IMR-90 (cell line): ENCODE data around the gene SDHC. TPM values are rescaled to one million over a fixed set of nuclear protein-coding genes. Genes with fewer than 3 reads are reported as not detected.

Experiments
- ATAC-seq: fragments of 200-7000 bp; cut with Tn5 transposase; 2 replicates; pipeline ENCODE4 v1.9.1; 2020; ENCODE audit warnings: low read depth, mild to moderate bottlenecking, moderate library complexity
- BruUV-seq: library from RNA; stranded (reverse); fragments of 400-500 nt; replicated peaks from 2 replicates; lab custom pipeline; 2021; lab: Mats Ljungman, UMichigan
- CTCF ChIA-PET: fragments of 300-600 bp; formaldehyde crosslinking; extraction: SDS; loops from one replicate; lab custom pipeline; 2021; ENCODE audit warnings: antibody characterized with exemption; lab: Yijun Ruan, JAX
- POLR2A ChIA-PET: fragments of 300-600 bp; sonication (Branson Sonifier 250); formaldehyde crosslinking; loops from one replicate; lab custom pipeline; 2022; ENCODE audit warnings: antibody characterized with exemption; ENCODE audit not compliant: unreplicated experiment; lab: Charles Lee
- DNase-seq: peaks from one replicate; pipeline ENCODE4 v3.0.0; 2013
- H2AFZ ChIP-seq: replicated peaks from 2 replicates; pipeline ENCODE3; 2013; ENCODE audit warnings: low read length, mild to moderate bottlenecking; ENCODE audit not compliant: poor library complexity
- H2AK5ac ChIP-seq: 2 replicates; pipeline ENCODE4 v1.6.1; 2013; ENCODE audit warnings: low read depth, low read length, inconsistent platforms
- H2AK9ac ChIP-seq: replicated peaks from 2 replicates; pipeline ENCODE3; 2013; ENCODE audit warnings: mild to moderate bottlenecking, low read depth, low read length, moderate library complexity; ENCODE audit not compliant: poor library complexity
- H2BK120ac ChIP-seq: 2 replicates; pipeline ENCODE4 v1.6.1; 2013; ENCODE audit warnings: low read depth, low read length, inconsistent platforms
- H2BK15ac ChIP-seq: 3 replicates; pipeline ENCODE4 v1.6.1; 2013; ENCODE audit warnings: low read depth, low read length, inconsistent platforms
- H2BK20ac ChIP-seq: 2 replicates; pipeline ENCODE4 v1.6.1; 2013; ENCODE audit warnings: low read depth, mild to moderate bottlenecking, inconsistent platforms, low read length, moderate library complexity
- H2BK5ac ChIP-seq: 2 replicates; pipeline ENCODE4 v1.6.1; 2013; ENCODE audit warnings: mild to moderate bottlenecking, low read depth, low read length, inconsistent platforms; ENCODE audit not compliant: poor library complexity, severe bottlenecking
- H3K14ac ChIP-seq: replicated peaks from 2 replicates; pipeline ENCODE4 v1.6.1; 2013; ENCODE audit warnings: low read depth, low read length, inconsistent platforms
- H3K18ac ChIP-seq: 2 replicates; pipeline ENCODE4 v1.6.1; 2013; ENCODE audit warnings: low read depth, low read length, control low read depth
- H3K23ac ChIP-seq: 2 replicates; pipeline ENCODE4 v1.6.1; 2013; ENCODE audit warnings: low read depth, low read length, inconsistent platforms
- H3K27ac ChIP-seq: 2 replicates; pipeline ENCODE4 v1.5.1; 2013; ENCODE audit warnings: mild to moderate bottlenecking, control low read depth, low read length; ENCODE audit not compliant: insufficient read depth
- H3K27me3 ChIP-seq: 2 replicates; pipeline ENCODE4 v1.6.1; 2013; ENCODE audit warnings: low read length; ENCODE audit not compliant: control insufficient read depth, insufficient read depth
- H3K36me3 ChIP-seq: 2 replicates; pipeline ENCODE4 v1.6.1; 2013; ENCODE audit warnings: low read length, mixed read lengths; ENCODE audit not compliant: control insufficient read depth, insufficient read depth
- H3K4ac ChIP-seq: 2 replicates; pipeline ENCODE4 v1.6.1; 2013; ENCODE audit warnings: low read depth, low read length, inconsistent platforms
- H3K4me1 ChIP-seq: 2 replicates; pipeline ENCODE4 v1.6.1; 2013; ENCODE audit warnings: low read length, mixed read lengths; ENCODE audit not compliant: control insufficient read depth, insufficient read depth
- H3K4me2 ChIP-seq: 2 replicates; pipeline ENCODE4 v1.6.1; 2013; ENCODE audit warnings: low read depth, mild to moderate bottlenecking, control low read depth, low read length, moderate library complexity
- H3K4me3 ChIP-seq: 2 replicates; pipeline ENCODE4 v1.5.1; 2013; ENCODE audit warnings: low read depth, mild to moderate bottlenecking, control low read depth, low read length, moderate library complexity; ENCODE audit not compliant: insufficient read depth
- H3K56ac ChIP-seq: 2 replicates; pipeline ENCODE4 v1.6.1; 2013; ENCODE audit warnings: low read length, inconsistent platforms; ENCODE audit not compliant: insufficient read depth; ENCODE audit errors: extremely low read depth
- H3K79me1 ChIP-seq, 2 experiments: 2 replicates each; pipeline ENCODE4 v1.6.1; 2013; ENCODE audit warnings: low read length in 2 of 2, inconsistent platforms in 1 of 2, low read depth in 1 of 2
- H3K9ac ChIP-seq: 2 replicates; pipeline ENCODE4 v1.6.1; 2013; ENCODE audit warnings: low read depth, low read length, control low read depth
- H3K9me1 ChIP-seq: 2 replicates; pipeline ENCODE4 v1.6.1; 2013; ENCODE audit warnings: low read length, inconsistent platforms; ENCODE audit not compliant: insufficient read depth
- H3K9me3 ChIP-seq: 2 replicates; pipeline ENCODE4 v1.6.1; 2013; ENCODE audit warnings: low read length; ENCODE audit not compliant: control insufficient read depth, insufficient read depth
- H4K20me1 ChIP-seq: 2 replicates; pipeline ENCODE4 v1.6.1; 2013; ENCODE audit warnings: low read length, inconsistent platforms; ENCODE audit not compliant: insufficient read depth
- H4K5ac ChIP-seq: 2 replicates; pipeline ENCODE4 v1.6.1; 2013; ENCODE audit warnings: mild to moderate bottlenecking, low read depth, low read length, control low read depth
- H4K8ac ChIP-seq, 2 experiments: 2 replicates each; pipeline ENCODE4 v1.6.1; 2013; ENCODE audit warnings: low read depth in 2 of 2, low read length in 2 of 2, control low read depth in 1 of 2, inconsistent platforms in 1 of 2
- H4K91ac ChIP-seq: 2 replicates; pipeline ENCODE4 v1.6.1; 2013; ENCODE audit warnings: low read depth, low read length, inconsistent platforms; ENCODE audit not compliant: insufficient read depth
- BHLHE40 ChIP-seq: fragments of 150-350 bp; IDR thresholded peaks from 2 replicates; pipeline ENCODE4 v1.6.1; 2016; ENCODE audit warnings: mild to moderate bottlenecking, low read depth, low read length
- CEBPB ChIP-seq: IDR thresholded peaks from 2 replicates; pipeline ENCODE4 v1.6.1; 2012; ENCODE audit warnings: low read depth, low read length, improper control_type of control experiment
- CHD1 ChIP-seq: IDR thresholded peaks from 2 replicates; pipeline ENCODE4 v1.6.1; 2012; ENCODE audit warnings: low read depth, low read length, improper control_type of control experiment
- CTCF ChIP-seq: conservative IDR thresholded peaks from 2 replicates; pipeline ENCODE4 v1.5.1; 2012; ENCODE audit warnings: mild to moderate bottlenecking, low read depth, low read length, improper control_type of control experiment
- ELK1 ChIP-seq: fragments of 150-350 bp; IDR thresholded peaks from 2 replicates; pipeline ENCODE4 v1.6.1; 2016; ENCODE audit warnings: low read depth, mild to moderate bottlenecking, low read length, moderate library complexity, borderline replicate concordance
- FOS ChIP-seq: fragments of 150-350 bp; IDR thresholded peaks from 2 replicates; pipeline ENCODE4 v1.6.1; 2016; ENCODE audit warnings: low read depth, low read length
- MAFK ChIP-seq: IDR thresholded peaks from 2 replicates; pipeline ENCODE4 v1.6.1; 2012; ENCODE audit warnings: low read depth, low read length, improper control_type of control experiment
- MAZ ChIP-seq: IDR thresholded peaks from 2 replicates; pipeline ENCODE4 v1.6.1; 2012; ENCODE audit warnings: low read depth, mild to moderate bottlenecking, low read length, improper control_type of control experiment, moderate library complexity, borderline replicate concordance
- MXI1 ChIP-seq: IDR thresholded peaks from 2 replicates; pipeline ENCODE4 v1.6.1; 2012; ENCODE audit warnings: low read depth, mild to moderate bottlenecking, low read length, moderate library complexity, borderline replicate concordance
- NFE2L2 ChIP-seq: fragments of 150-350 bp; IDR thresholded peaks from 2 replicates; pipeline ENCODE4 v1.6.1; 2016; ENCODE audit warnings: low read depth, mild to moderate bottlenecking, low read length
- POLR2A ChIP-seq: IDR thresholded peaks from 2 replicates; pipeline ENCODE4 v1.6.1; 2012; ENCODE audit warnings: mild to moderate bottlenecking, low read depth, low read length
- RAD21 ChIP-seq: IDR thresholded peaks from 2 replicates; pipeline ENCODE4 v1.6.1; 2012; ENCODE audit warnings: low read length, improper control_type of control experiment
- RCOR1 ChIP-seq: IDR thresholded peaks from 2 replicates; pipeline ENCODE4 v1.6.1; 2012; ENCODE audit warnings: mild to moderate bottlenecking, low read length, improper control_type of control experiment; ENCODE audit not compliant: insufficient replicate concordance
- RFX5 ChIP-seq: IDR thresholded peaks from 2 replicates; pipeline ENCODE4 v1.8.0; 2012; ENCODE audit warnings: low read depth, mild to moderate bottlenecking, low read length, moderate library complexity
- SMC3 ChIP-seq: fragments of 150-350 bp; IDR thresholded peaks from 2 replicates; pipeline ENCODE4 v1.6.1; 2016; ENCODE audit warnings: low read depth, mild to moderate bottlenecking, antibody characterized with exemption, low read length, moderate library complexity
- USF2 ChIP-seq: fragments of 150-350 bp; IDR thresholded peaks from 2 replicates; pipeline ENCODE4 v1.6.1; 2017; ENCODE audit warnings: mild to moderate bottlenecking, antibody characterized with exemption, low read length, low read depth
- dilution Hi-C: fragments of 300-500 bp; cut with HindIII; formaldehyde crosslinking; loops from one replicate; pipeline ENCODE4 v1.14.3; 2018; ENCODE audit warnings: low sequenced_read_pairs; ENCODE audit not compliant: unreplicated experiment
- in situ Hi-C: fragments of 300-500 bp; cut with MboI; formaldehyde crosslinking; loops from 3 replicates; pipeline ENCODE4 v1.14.3; 2019; ENCODE audit warnings: low sequenced_read_pairs, inconsistent platforms, mixed read lengths
- intact Hi-C: fragments of 100-400 bp; cut with micrococcal nuclease; formaldehyde crosslinking; loops from 2 replicates; pipeline ENCODE4 v1.10.0; 2022
- polyA plus RNA-seq, 3 experiments: library from polyadenylated mRNA; depleted of rRNA; stranded (reverse); fragments of >200 nt; gene quantifications; 2 replicates each; pipeline ENCODE4 v1.2.3, GENCODE V29; 2012; ENCODE audit warnings: low replicate concordance in 1 of 3
- total RNA-seq: library from RNA; depleted of rRNA; stranded (reverse); fragments of >200 nt; gene quantifications from 2 replicates; pipeline ENCODE4 v1.2.3, GENCODE V29; 2012

SDHC gene
- total and polyA plus RNA-seq, 2 of the 4 experiments (the other 2 are of a cell fraction): 158 to 235 TPM

GRCh38 chr1:161364332-161364731 lies 50.2 kb downstream of the SDHC start:
- no peak overlapping the region for H3K9ac ChIP-seq
- H3K9me3 ChIP-seq: no peaks in the 10 kb centered on the region
- ChIA-PET POLR2A (no interaction called here), CTCF (no interaction called here)
- H3K18ac ChIP-seq: no peak overlapping the region
- dilution Hi-C loops (no loop called here), in situ Hi-C loops (no loop called here), intact Hi-C loops (no loop called here)
- no peak overlapping the region for H2AFZ ChIP-seq
- H4K20me1 ChIP-seq: no peaks in the 10 kb centered on the region
- H2BK20ac ChIP-seq: no peak overlapping the region
- H4K8ac ChIP-seq: no peak overlapping the region
- no peaks in the 10 kb centered on the region for H3K4me1 ChIP-seq
- H3K9me1 ChIP-seq: 0 out of 2 replicates have a peak, but pooled peaks cover 4% of the 10 kb centered on the region
- TF ChIP-seq RFX5 (no peak), ELK1 (no peak), SMC3 (no peak), CHD1 (no peak), USF2 (no peak), MAFK (no peak), FOS (no peak), BHLHE40 (no peak), RAD21 (no peak), CTCF (no peak), POLR2A (no peak), MAZ (no peak), CEBPB (no peak), MXI1 (no peak), RCOR1 (no peak), NFE2L2 (no peak)
- no peak overlapping the region for H3K14ac ChIP-seq
- H3K4me3 ChIP-seq: no peak overlapping the region
- H2BK120ac ChIP-seq: no peak overlapping the region
- no TSS peak for BruUV-seq
- H3K36me3 ChIP-seq: peaks cover 13% of the 10 kb centered on the region
- no peak overlapping the region for H3K23ac ChIP-seq
- H2BK5ac ChIP-seq: no peak overlapping the region
- no peak overlapping the region for H3K4me2 ChIP-seq
- no peaks in the 10 kb centered on the region for H3K27me3 ChIP-seq
- no peak overlapping the region for H2AK5ac ChIP-seq
- ATAC-seq (no peak), DNase-seq (no peak)
- no peak overlapping the region for H2AK9ac ChIP-seq
- no peak overlapping the region for H3K4ac ChIP-seq
- no peak overlapping the region for H4K5ac ChIP-seq
- H3K79me1 ChIP-seq: peaks cover 0 to 4% of the 10 kb centered on the region in 2 experiments; a peak in 1 of 4 replicates
- H3K27ac ChIP-seq: no peak overlapping the region
- no peak overlapping the region for H2BK15ac ChIP-seq
- H3K56ac ChIP-seq: no peak overlapping the region
- H4K91ac ChIP-seq: no peak overlapping the region
